HG03354 (cell line): ENCODE results near the gene RFXANK.
A peak's percentile ranks its signal among the peaks of the same experiment; 100 is the strongest.
"Not testable (repeated sequence)": the region's sequence is repeated elsewhere in the genome, so short reads cannot be mapped to it uniquely, and the experiment has no call there.

ENCODE experiments used
- ATAC-seq: cut with Tn5 transposase; IDR thresholded peaks from one replicate; pipeline ENCODE4 v1.9.1; 2021; ENCODE audit warnings: mild to moderate bottlenecking; ENCODE audit not compliant: unreplicated experiment, poor library complexity, severe bottlenecking

Gene RFXANK

GRCh38 chr19:19169236-19170052, 22.6 kb upstream of the RFXANK start:
- ATAC-seq, result peak; percentile 4

GRCh38 chr19:19170053-19170872, 21.8 kb upstream of the RFXANK start, which contains the start of gene MEF2B:
MEF2B (minus strand) TSS chr19:19170263; CDS start chr19:19150735, 19,528 bp downstream.
- peak; percentile 87 for ATAC-seq

GRCh38 chr19:19170873-19171672, 21.0 kb upstream of the RFXANK start:
- ATAC-seq, result no peak

GRCh38 chr19:19171821-19172532, 20.1 kb upstream of the RFXANK start:
- ATAC-seq, result no peak

- ATAC-seq, result not testable (repeated sequence)
These were observed 18.8 kb upstream of the RFXANK start for GRCh38 chr19:19173243-19173642.

- no peak for ATAC-seq
These were observed 15.1 kb upstream of the RFXANK start for GRCh38 chr19:19176950-19177349.

- ATAC-seq, result no peak
These were observed 12.3 kb upstream of the RFXANK start for GRCh38 chr19:19179548-19180441.

GRCh38 chr19:19181488-19181998, 10.5 kb upstream of the RFXANK start:
- ATAC-seq, result no peak

GRCh38 chr19:19185853-19186740, 6.0 kb upstream of the RFXANK start:
- ATAC-seq, result no peak

GRCh38 chr19:19186742-19187141, 5.3 kb upstream of the RFXANK start:
- no peak for ATAC-seq

GRCh38 chr19:19191768-19192077, 335 bp upstream of the RFXANK start:
- ATAC-seq, result peak; percentile 13

- peak; percentile 1 for ATAC-seq
These were observed 909 bp downstream of the RFXANK start for GRCh38 chr19:19192910-19193423.

- no peak for ATAC-seq
These were observed 1.9 kb downstream of the RFXANK start for GRCh38 chr19:19193926-19194325.

- ATAC-seq, result no peak
These were observed 9.9 kb downstream of the RFXANK start for GRCh38 chr19:19201697-19202630.

- peak; percentile 17 for ATAC-seq
These were observed 10.6 kb downstream of the RFXANK start for GRCh38 chr19:19202707-19203011.
